IMR-90 (cell line): Measurements from ENCODE around the gene VASN.

Source experiments
- MXI1 ChIP-seq: IDR thresholded peaks from 2 replicates; pipeline ENCODE4 v1.6.1; 2012; ENCODE audit warnings: low read depth, mild to moderate bottlenecking, low read length, moderate library complexity, borderline replicate concordance
- TF ChIP-seq, protein P1 (sequence below): conservative IDR thresholded peaks from 2 replicates; pipeline ENCODE4 v1.5.1; 2012; ENCODE audit warnings: mild to moderate bottlenecking, low read depth, low read length, improper control_type of control experiment

DNA sequence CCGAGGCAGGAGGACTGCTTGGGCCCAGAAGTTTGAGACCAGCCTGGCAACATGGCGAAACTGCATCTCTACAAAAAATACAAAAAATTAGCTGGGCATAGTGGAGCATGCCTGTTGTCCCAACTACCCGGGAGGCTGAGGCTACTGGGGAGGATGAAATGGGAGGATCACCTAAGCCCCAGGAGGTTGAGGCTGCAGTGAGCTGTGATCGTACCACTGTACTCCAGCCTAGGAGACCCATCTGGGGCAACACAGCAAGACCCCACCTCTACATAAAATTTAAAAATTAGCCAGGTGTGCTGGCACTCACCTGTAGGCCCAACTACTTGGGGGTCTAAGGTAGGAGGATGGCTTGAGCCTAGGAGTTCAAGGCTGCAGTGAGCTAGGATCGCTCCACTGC lies 22.3 kb upstream of the VASN start:
- TF ChIP-seq, protein P1, sequence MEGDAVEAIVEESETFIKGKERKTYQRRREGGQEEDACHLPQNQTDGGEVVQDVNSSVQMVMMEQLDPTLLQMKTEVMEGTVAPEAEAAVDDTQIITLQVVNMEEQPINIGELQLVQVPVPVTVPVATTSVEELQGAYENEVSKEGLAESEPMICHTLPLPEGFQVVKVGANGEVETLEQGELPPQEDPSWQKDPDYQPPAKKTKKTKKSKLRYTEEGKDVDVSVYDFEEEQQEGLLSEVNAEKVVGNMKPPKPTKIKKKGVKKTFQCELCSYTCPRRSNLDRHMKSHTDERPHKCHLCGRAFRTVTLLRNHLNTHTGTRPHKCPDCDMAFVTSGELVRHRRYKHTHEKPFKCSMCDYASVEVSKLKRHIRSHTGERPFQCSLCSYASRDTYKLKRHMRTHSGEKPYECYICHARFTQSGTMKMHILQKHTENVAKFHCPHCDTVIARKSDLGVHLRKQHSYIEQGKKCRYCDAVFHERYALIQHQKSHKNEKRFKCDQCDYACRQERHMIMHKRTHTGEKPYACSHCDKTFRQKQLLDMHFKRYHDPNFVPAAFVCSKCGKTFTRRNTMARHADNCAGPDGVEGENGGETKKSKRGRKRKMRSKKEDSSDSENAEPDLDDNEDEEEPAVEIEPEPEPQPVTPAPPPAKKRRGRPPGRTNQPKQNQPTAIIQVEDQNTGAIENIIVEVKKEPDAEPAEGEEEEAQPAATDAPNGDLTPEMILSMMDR = no peak
- no peak for TF ChIP-seq MXI1
